ENCODE measurements around the gene CARS2.

- TF ChIP-seq POLR2A (IDR thresholded peaks at IDR 0.05; ENCODE audit: low read depth, low read length) (no peak), TAF1 (IDR thresholded peaks at IDR 0.05; ENCODE audit: borderline replicate concordance, low read depth, low read length) (no peak), POLR2AphosphoS5 (IDR thresholded peaks at IDR 0.05; ENCODE audit: low read depth, low read length) (no peak)
Measured at GRCh38 chr13:110713981-110714796, 8.3 kb upstream of the CARS2 start.
